ENCODE results near the gene PXYLP1. TPM values are rescaled to one million over a fixed set of nuclear protein-coding genes. Genes with fewer than 3 reads are reported as not detected.

PXYLP1 gene
- total and polyA plus RNA-seq, 2 of the 8 experiments (the other 6 are each of a cell fraction or from before 2014, with no cell fraction given), result 19.4 to 20.6 TPM

GRCh38 chr3:141289228-141289772 lies 57.7 kb downstream of the PXYLP1 start:
- no peak overlapping the region for H3K23ac ChIP-seq (ENCODE audit: insufficient read length)
- no peak overlapping the region for H2BK120ac ChIP-seq (replicated peaks; ENCODE audit: low read depth, low read length)
- H3K14ac ChIP-seq (ENCODE audit: insufficient read length), result no peak overlapping the region
- no peaks in the 10 kb centered on the region for H3K79me2 ChIP-seq (ENCODE audit: control insufficient read depth in 1 of 2, insufficient read depth in 2 of 2, low read length in 2 of 2)
- H3K18ac ChIP-seq (ENCODE audit: extremely low read depth, low read length), result no peak overlapping the region
- no peak overlapping the region for H4K91ac ChIP-seq (replicated peaks; ENCODE audit: insufficient read length, low read length)
- H3K27me3 ChIP-seq (replicated peaks in 1 of 4; ENCODE audit: control insufficient read depth in 3 of 4, extremely low read depth in 1 of 4, insufficient read depth in 3 of 4, low read length in 3 of 4), result no peaks in the 10 kb centered on the region
- DNase-seq (ENCODE audit: low read depth in 1 of 2, low spot score in 2 of 2) (no peak), FAIRE-seq (no peak)
- no peaks in the 10 kb centered on the region for H3K9me3 ChIP-seq (ENCODE audit: insufficient read depth in 2 of 2, low read depth in 1 of 2, low read length in 1 of 2)
- ChIA-PET CTCF (ENCODE audit: partially characterized antibody) (interaction anchor here (1.3 to 1.8 kb wide), 3 partner anchors 14 to 166 kb away, joined by 3 to 6 read pairs (median 5); no protein-coding TSS in a partner anchor), POLR2A (ENCODE audit: partially characterized antibody) (no interaction called here)
- no peak overlapping the region for H3K4ac ChIP-seq (replicated peaks; ENCODE audit: insufficient read length, low read depth, low read length)
- no peak overlapping the region for H3K56ac ChIP-seq (replicated peaks; ENCODE audit: insufficient read length, low read depth, low read length)
- no peak overlapping the region for H4K8ac ChIP-seq (ENCODE audit: extremely low read depth, insufficient read depth, low read length)
- no peak overlapping the region for H3K27ac ChIP-seq (ENCODE audit: low read depth, low read length)
- WGBS, 2 experiments (ENCODE audit: extremely low coverage in 1 of 2, insufficient coverage in 1 of 2, insufficient read length in 1 of 2, insufficient replicate concordance in 2 of 2, low coverage in 1 of 2, low lambda C conversion rate in 2 of 2, missing lambda C conversion rate in 1 of 2), result 74% methylated on average over 2 of the region's 2 CpGs; no CpG with 5 or more reads in 1 of the 2 experiments
- no peaks in the 10 kb centered on the region for H3K4me1 ChIP-seq (replicated peaks in 1 of 4; ENCODE audit: control insufficient read depth in 3 of 4, insufficient read depth in 4 of 4, low read length in 3 of 4)
- H2BK20ac ChIP-seq (ENCODE audit: low read length), result no peak overlapping the region
- H3K4me2 ChIP-seq (ENCODE audit: insufficient read depth in 1 of 2, low read depth in 2 of 2, low read length in 2 of 2), result no peak overlapping the region
- H3K23me2 ChIP-seq (ENCODE audit: low read depth, low read length), result no peaks in the 10 kb centered on the region
- H2BK12ac ChIP-seq (ENCODE audit: low read depth, low read length), result no peak overlapping the region
- H2AK5ac ChIP-seq (ENCODE audit: low read depth, low read length), result no peak overlapping the region
- no peak overlapping the region for H2BK15ac ChIP-seq (ENCODE audit: low read length)
- no peak overlapping the region for H2BK5ac ChIP-seq (ENCODE audit: low read depth, low read length)
- no peak overlapping the region for H3K9ac ChIP-seq (replicated peaks in 1 of 4; ENCODE audit: extremely low read depth in 1 of 4, low read depth in 3 of 4, low read length in 3 of 4)
- no peak for TF ChIP-seq RBBP5 (IDR thresholded peaks at IDR 0.05; ENCODE audit: borderline replicate concordance, low read depth, low read length)
- no peak for TF ChIP-seq CTCF (IDR thresholded peaks at IDR 0.05; ENCODE audit: control extremely low read depth in 1 of 3, insufficient read depth in 1 of 3, low read depth in 1 of 3, low read length in 3 of 3)
- TF ChIP-seq MAX (IDR thresholded peaks at IDR 0.05), result no peak
- TF ChIP-seq EGR1 (IDR thresholded peaks at IDR 0.05; ENCODE audit: borderline replicate concordance, low read depth, low read length), result no peak
- no peak for TF ChIP-seq KDM4A (IDR thresholded peaks at IDR 0.05; ENCODE audit: low read depth, low read length, severe bottlenecking)
- TF ChIP-seq GTF2F1 (IDR thresholded peaks at IDR 0.05; ENCODE audit: borderline replicate concordance, low read depth, low read length), result no peak
- no peak for TF ChIP-seq TEAD4 (IDR thresholded peaks at IDR 0.05; ENCODE audit: low read depth, low read length)
- no peak for TF ChIP-seq BRCA1 (IDR thresholded peaks at IDR 0.05; ENCODE audit: low read depth, low read length)
- TF ChIP-seq CREB1 (IDR thresholded peaks at IDR 0.05), result no peak
- TF ChIP-seq HDAC6 (IDR thresholded peaks at IDR 0.05; ENCODE audit: low read depth, low read length), result no peak
- no peak for TF ChIP-seq TBP (IDR thresholded peaks at IDR 0.05; ENCODE audit: low read depth, low read length)
- TF ChIP-seq FOSL1 (IDR thresholded peaks at IDR 0.05; ENCODE audit: insufficient read depth, low read depth, low read length), result no peak
- no peaks in the 10 kb centered on the region for H4K20me1 ChIP-seq (replicated peaks in 1 of 2; ENCODE audit: control insufficient read depth in 1 of 2, insufficient read depth in 2 of 2, low read length in 2 of 2)
- H4K5ac ChIP-seq (ENCODE audit: insufficient read length, low read depth, low read length), result no peak overlapping the region
- no peak overlapping the region for H3K4me3 ChIP-seq (ENCODE audit: extremely low read depth in 1 of 4, insufficient read depth in 2 of 4, low read depth in 3 of 4, low read length in 4 of 4)
- peaks cover 0 to 20% (median 7%) of the 10 kb centered on the region in 4 experiments; a peak in 5 of 8 replicates for H3K36me3 ChIP-seq (ENCODE audit: control insufficient read depth in 2 of 4, insufficient read depth in 4 of 4, low read length in 3 of 4)
- H2AFZ ChIP-seq (ENCODE audit: low read length), result no peak overlapping the region
- H3K79me1 ChIP-seq (ENCODE audit: low read depth, low read length), result no peaks in the 10 kb centered on the region
